Measurements from ENCODE around the gene PHF21B.
"Not testable (repeated sequence)": the region's sequence is repeated elsewhere in the genome, so short reads cannot be mapped to it uniquely, and the experiment has no call there.

PHF21B gene

DNA sequence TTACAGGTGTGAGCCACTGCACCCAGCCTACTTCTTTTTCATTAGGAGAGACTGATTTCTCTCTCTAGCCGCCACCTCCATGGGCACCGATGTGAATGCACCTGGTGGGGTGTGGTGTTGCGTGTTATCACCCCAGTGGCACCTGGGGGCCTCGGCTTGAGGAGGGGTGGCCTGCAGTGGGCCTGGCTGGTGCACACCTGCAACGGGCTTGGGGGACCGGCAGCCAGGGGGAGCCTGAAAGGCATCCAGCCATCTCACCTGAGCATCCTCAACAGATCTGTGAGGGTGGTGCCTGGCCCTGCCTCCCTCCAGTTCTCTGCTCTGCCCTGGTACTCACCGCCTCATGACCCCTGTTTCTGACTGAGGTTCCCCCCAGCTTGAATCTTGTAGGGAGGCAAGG is 148.6 kb downstream of the PHF21B start:
- H3K36me3 ChIP-seq, result no peaks in the 10 kb centered on the region
- H3K27ac ChIP-seq, result no peak overlapping the region
- TF ChIP-seq, protein P1, sequence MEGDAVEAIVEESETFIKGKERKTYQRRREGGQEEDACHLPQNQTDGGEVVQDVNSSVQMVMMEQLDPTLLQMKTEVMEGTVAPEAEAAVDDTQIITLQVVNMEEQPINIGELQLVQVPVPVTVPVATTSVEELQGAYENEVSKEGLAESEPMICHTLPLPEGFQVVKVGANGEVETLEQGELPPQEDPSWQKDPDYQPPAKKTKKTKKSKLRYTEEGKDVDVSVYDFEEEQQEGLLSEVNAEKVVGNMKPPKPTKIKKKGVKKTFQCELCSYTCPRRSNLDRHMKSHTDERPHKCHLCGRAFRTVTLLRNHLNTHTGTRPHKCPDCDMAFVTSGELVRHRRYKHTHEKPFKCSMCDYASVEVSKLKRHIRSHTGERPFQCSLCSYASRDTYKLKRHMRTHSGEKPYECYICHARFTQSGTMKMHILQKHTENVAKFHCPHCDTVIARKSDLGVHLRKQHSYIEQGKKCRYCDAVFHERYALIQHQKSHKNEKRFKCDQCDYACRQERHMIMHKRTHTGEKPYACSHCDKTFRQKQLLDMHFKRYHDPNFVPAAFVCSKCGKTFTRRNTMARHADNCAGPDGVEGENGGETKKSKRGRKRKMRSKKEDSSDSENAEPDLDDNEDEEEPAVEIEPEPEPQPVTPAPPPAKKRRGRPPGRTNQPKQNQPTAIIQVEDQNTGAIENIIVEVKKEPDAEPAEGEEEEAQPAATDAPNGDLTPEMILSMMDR (IDR thresholded peaks at IDR 0.05), result no peak
- H3K4me3 ChIP-seq (ENCODE audit: low read depth in 1 of 2, low read length in 1 of 2), result no peak overlapping the region
- H3K27me3 ChIP-seq, result no peaks in the 10 kb centered on the region
- no peaks in the 10 kb centered on the region for H3K9me3 ChIP-seq
- H3K4me1 ChIP-seq (ENCODE audit: control insufficient read depth in 1 of 2, insufficient read depth in 1 of 2, low read depth in 1 of 2, low read length in 1 of 2), result no peaks in the 10 kb centered on the region

DNA sequence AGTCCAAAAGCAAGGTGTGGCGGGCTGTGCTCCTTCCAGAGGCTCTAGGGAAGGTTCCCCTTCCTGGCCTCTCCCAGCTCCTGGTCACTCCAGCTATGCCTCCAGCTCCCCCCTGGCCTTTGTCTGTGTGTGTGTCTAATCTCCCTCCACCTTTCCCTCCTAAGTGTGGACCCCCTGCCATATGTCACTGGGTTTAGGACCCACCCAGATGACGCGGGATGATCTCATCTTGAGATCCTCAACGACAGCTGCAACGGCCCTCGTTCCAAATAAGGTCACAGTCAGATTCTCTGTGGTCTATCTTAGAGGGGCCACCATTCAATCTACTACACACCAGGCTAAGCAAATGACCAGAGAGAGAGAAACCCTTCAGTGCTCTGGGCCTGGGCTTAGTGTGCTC is 149.5 kb downstream of the PHF21B start:
- Histone ChIP-seq H3K9me3 (no peaks in the 10 kb centered on the region), H3K27me3 (no peaks in the 10 kb centered on the region), H3K27ac (no peak overlapping the region), H3K4me3 (ENCODE audit: low read depth in 1 of 2, low read length in 1 of 2) (no peak overlapping the region), H3K4me1 (ENCODE audit: control insufficient read depth in 1 of 2, insufficient read depth in 1 of 2, low read depth in 1 of 2, low read length in 1 of 2) (no peaks in the 10 kb centered on the region), H3K36me3 (no peaks in the 10 kb centered on the region)
- TF ChIP-seq, protein P1 (IDR thresholded peaks at IDR 0.05), result no peak

GRCh38 chr22:44859641-44860040 is 150.2 kb downstream of the PHF21B start:
- H3K4me3 ChIP-seq (ENCODE audit: low read depth in 1 of 2, low read length in 1 of 2), result no peak overlapping the region
- H3K9me3 ChIP-seq, result no peaks in the 10 kb centered on the region
- H3K4me1 ChIP-seq (ENCODE audit: control insufficient read depth in 1 of 2, insufficient read depth in 1 of 2, low read depth in 1 of 2, low read length in 1 of 2), result no peaks in the 10 kb centered on the region
- H3K27ac ChIP-seq, result no peak overlapping the region
- TF ChIP-seq, protein P1 (IDR thresholded peaks at IDR 0.05), result no peak
- no peaks in the 10 kb centered on the region for H3K36me3 ChIP-seq
- no peaks in the 10 kb centered on the region for H3K27me3 ChIP-seq

DNA sequence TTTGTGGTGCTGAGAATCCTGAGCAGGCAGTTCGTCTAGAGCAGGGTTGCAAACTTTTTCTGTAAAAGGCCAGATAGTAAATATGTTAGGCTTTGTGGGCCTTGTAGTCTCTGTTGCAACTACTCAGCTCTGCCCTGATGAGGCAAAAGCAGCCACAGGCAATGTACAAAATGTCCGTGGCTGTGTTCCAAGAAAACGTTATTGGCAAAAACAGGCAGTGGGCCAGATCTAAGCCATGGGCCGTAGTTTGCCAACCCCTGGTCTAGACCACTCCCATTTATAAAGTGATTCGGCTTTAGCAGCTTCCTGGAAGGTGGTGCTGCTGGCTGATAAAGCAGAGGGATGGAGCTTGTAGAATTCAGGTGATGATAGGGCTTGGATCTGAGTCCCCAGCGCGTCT is 151.0 kb downstream of the PHF21B start:
- not testable (repeated sequence) for H3K27me3 ChIP-seq; H3K4me1 ChIP-seq (ENCODE audit: control insufficient read depth in 1 of 2, insufficient read depth in 1 of 2, low read depth in 1 of 2, low read length in 1 of 2); H3K27ac ChIP-seq; H3K9me3 ChIP-seq; H3K36me3 ChIP-seq; H3K4me3 ChIP-seq (ENCODE audit: low read depth in 1 of 2, low read length in 1 of 2)

DNA sequence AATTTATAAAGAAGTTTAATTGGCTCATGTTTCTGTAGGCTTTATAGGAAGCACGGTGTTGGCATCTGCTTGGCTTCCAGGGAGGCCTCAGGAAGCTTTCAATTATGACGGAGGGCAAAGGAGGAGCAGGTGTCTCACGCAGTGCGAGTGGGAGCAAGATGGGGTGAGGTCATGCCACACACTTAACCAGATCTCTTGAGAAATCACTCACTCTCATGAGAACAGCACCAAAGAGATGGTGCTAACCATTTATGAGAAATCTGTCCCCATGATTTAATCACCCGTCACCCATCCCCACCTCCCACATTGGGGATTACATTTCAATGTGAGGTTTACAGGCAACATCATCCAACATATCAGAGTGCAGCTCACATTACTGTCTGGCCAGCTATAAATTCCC is 153.9 kb downstream of the PHF21B start:
- Histone ChIP-seq H3K36me3 (no peaks in the 10 kb centered on the region), H3K9me3 (no peaks in the 10 kb centered on the region), H3K27ac (no peak overlapping the region), H3K4me3 (ENCODE audit: low read depth in 1 of 2, low read length in 1 of 2) (no peak overlapping the region), H3K27me3 (no peaks in the 10 kb centered on the region), H3K4me1 (ENCODE audit: control insufficient read depth in 1 of 2, insufficient read depth in 1 of 2, low read depth in 1 of 2, low read length in 1 of 2) (no peaks in the 10 kb centered on the region)
- TF ChIP-seq, protein P1 (IDR thresholded peaks at IDR 0.05), result no peak

- not testable (repeated sequence) for H3K4me3 ChIP-seq (ENCODE audit: low read depth in 1 of 2, low read length in 1 of 2); H3K27me3 ChIP-seq; H3K9me3 ChIP-seq; H3K4me1 ChIP-seq (ENCODE audit: control insufficient read depth in 1 of 2, insufficient read depth in 1 of 2, low read depth in 1 of 2, low read length in 1 of 2); H3K36me3 ChIP-seq; H3K27ac ChIP-seq
These were observed 155.2 kb downstream of the PHF21B start for GRCh38 chr22:44854641-44855040.

GRCh38 chr22:44850946-44851345 is 158.9 kb downstream of the PHF21B start:
- Histone ChIP-seq H3K9me3 (no peaks in the 10 kb centered on the region), H3K4me1 (ENCODE audit: control insufficient read depth in 1 of 2, insufficient read depth in 1 of 2, low read depth in 1 of 2, low read length in 1 of 2) (no peaks in the 10 kb centered on the region), H3K36me3 (no peaks in the 10 kb centered on the region), H3K4me3 (ENCODE audit: low read depth in 1 of 2, low read length in 1 of 2) (no peak overlapping the region), H3K27me3 (no peaks in the 10 kb centered on the region), H3K27ac (no peak overlapping the region)
- TF ChIP-seq, protein P1 (IDR thresholded peaks at IDR 0.05), result no peak
